ENCODE results near the gene C22orf15.

- no peak for TF ChIP-seq CTCF (IDR thresholded peaks at IDR 0.05; ENCODE audit: low read depth, low read length, missing input control)
- no peak for TF ChIP-seq EGR1 (IDR thresholded peaks at IDR 0.05; ENCODE audit: low read depth in 2 of 2)
- no peak for TF ChIP-seq YY1 (IDR thresholded peaks at IDR 0.05)
These were observed 11.5 kb downstream of the C22orf15 start for GRCh38 chr22:23774114-23774921.
